HEK293 (cell line): ENCODE data around the gene SRR.

ENCODE experiments used
- ATF2 ChIP-seq: fragments of 450-650 bp; formaldehyde crosslinking; IDR thresholded peaks from 2 replicates; pipeline ENCODE4 v1.5.1; 2016; ENCODE audit warnings: missing biosample characterization, missing genetic modification characterization, low read depth
- GLI2 ChIP-seq: fragments of 450-650 bp; formaldehyde crosslinking; IDR thresholded peaks from 2 replicates; pipeline ENCODE4; 2017; ENCODE audit warnings: missing biosample characterization, missing genetic modification characterization, low read depth, borderline replicate concordance
- GLI4 ChIP-seq: fragments of 450-650 bp; formaldehyde crosslinking; IDR thresholded peaks from 2 replicates; pipeline ENCODE4 v1.5.1; 2016; ENCODE audit warnings: missing biosample characterization, missing genetic modification characterization
- GLIS2 ChIP-seq: fragments of 450-650 bp; formaldehyde crosslinking; IDR thresholded peaks from 2 replicates; pipeline ENCODE4 v1.5.1; 2016; ENCODE audit warnings: missing biosample characterization, missing genetic modification characterization
- IKZF3 ChIP-seq: fragments of 450-650 bp; IDR thresholded peaks from 2 replicates; pipeline ENCODE4 v1.5.0; 2018; ENCODE audit warnings: missing biosample characterization, mild to moderate bottlenecking, missing genetic modification characterization, moderate library complexity
- MZF1 ChIP-seq: fragments of 450-650 bp; formaldehyde crosslinking; IDR thresholded peaks from 2 replicates; pipeline ENCODE4 v1.5.1; 2017; ENCODE audit warnings: missing biosample characterization, missing genetic modification characterization, borderline replicate concordance
- PRDM1 ChIP-seq: fragments of 450-650 bp; formaldehyde crosslinking; IDR thresholded peaks from 2 replicates; pipeline ENCODE4; 2016; ENCODE audit warnings: missing biosample characterization, missing genetic modification characterization
- REPIN1 ChIP-seq: fragments of 450-650 bp; formaldehyde crosslinking; IDR thresholded peaks from 2 replicates; pipeline ENCODE4 v1.5.1; 2017; ENCODE audit warnings: missing biosample characterization, missing genetic modification characterization, low read depth
- SCRT2 ChIP-seq: fragments of 450-650 bp; formaldehyde crosslinking; IDR thresholded peaks from 2 replicates; pipeline ENCODE4 v1.5.1; 2016; ENCODE audit warnings: missing biosample characterization, missing genetic modification characterization
- SP2 ChIP-seq: fragments of 450-650 bp; formaldehyde crosslinking; IDR thresholded peaks from 2 replicates; pipeline ENCODE4 v1.5.1; 2016; ENCODE audit warnings: missing biosample characterization, missing genetic modification characterization
- SP7 ChIP-seq: fragments of 450-650 bp; formaldehyde crosslinking; IDR thresholded peaks from 2 replicates; pipeline ENCODE4 v1.5.1; 2016; ENCODE audit warnings: missing biosample characterization, missing genetic modification characterization
- TSHZ1 ChIP-seq: fragments of 450-650 bp; formaldehyde crosslinking; IDR thresholded peaks from 2 replicates; pipeline ENCODE4 v1.5.1; 2016; ENCODE audit warnings: missing biosample characterization, missing genetic modification characterization, borderline replicate concordance
- ZBTB20 ChIP-seq: fragments of 450-650 bp; formaldehyde crosslinking; IDR thresholded peaks from 2 replicates; pipeline ENCODE4 v1.5.1; 2016; ENCODE audit warnings: missing biosample characterization, missing genetic modification characterization
- ZBTB48 ChIP-seq: fragments of 450-650 bp; formaldehyde crosslinking; IDR thresholded peaks from 2 replicates; pipeline ENCODE4 v1.5.1; 2016; ENCODE audit warnings: missing biosample characterization, missing genetic modification characterization
- ZBTB49 ChIP-seq: fragments of 450-650 bp; formaldehyde crosslinking; IDR thresholded peaks from 2 replicates; pipeline ENCODE4 v1.5.1; 2016; ENCODE audit warnings: missing biosample characterization, missing genetic modification characterization, low read depth
- ZFP3 ChIP-seq: fragments of 450-650 bp; formaldehyde crosslinking; IDR thresholded peaks from 2 replicates; pipeline ENCODE4 v1.5.1; 2016; ENCODE audit warnings: low read depth, missing biosample characterization, missing genetic modification characterization
- ZNF112 ChIP-seq: fragments of 450-650 bp; formaldehyde crosslinking; IDR thresholded peaks from 2 replicates; pipeline ENCODE4 v1.5.0; 2017; ENCODE audit warnings: missing biosample characterization, missing genetic modification characterization
- ZNF140 ChIP-seq: fragments of 450-650 bp; formaldehyde crosslinking; IDR thresholded peaks from 2 replicates; pipeline ENCODE4 v1.5.1; 2016; ENCODE audit warnings: missing biosample characterization, missing genetic modification characterization
- ZNF146 ChIP-seq: fragments of 450-650 bp; formaldehyde crosslinking; IDR thresholded peaks from 2 replicates; pipeline ENCODE4 v1.5.1; 2016; ENCODE audit warnings: missing biosample characterization, missing genetic modification characterization
- ZNF169 ChIP-seq: fragments of 450-650 bp; formaldehyde crosslinking; IDR thresholded peaks from 2 replicates; pipeline ENCODE4 v1.5.1; 2016; ENCODE audit warnings: missing biosample characterization, missing genetic modification characterization
- ZNF175 ChIP-seq: fragments of 450-650 bp; formaldehyde crosslinking; IDR thresholded peaks from 2 replicates; pipeline ENCODE4 v1.5.1; 2016; ENCODE audit warnings: missing biosample characterization, missing genetic modification characterization
- ZNF391 ChIP-seq: fragments of 450-650 bp; formaldehyde crosslinking; IDR thresholded peaks from 2 replicates; pipeline ENCODE4 v1.5.1; 2016; ENCODE audit warnings: low read depth, missing biosample characterization, missing genetic modification characterization, borderline replicate concordance
- ZNF48 ChIP-seq: fragments of 450-650 bp; formaldehyde crosslinking; IDR thresholded peaks from 2 replicates; pipeline ENCODE4 v1.5.1; 2016; ENCODE audit warnings: missing biosample characterization, missing genetic modification characterization
- ZNF624 ChIP-seq: fragments of 450-650 bp; formaldehyde crosslinking; IDR thresholded peaks from 2 replicates; pipeline ENCODE4 v1.5.1; 2017; ENCODE audit warnings: missing biosample characterization, missing genetic modification characterization
- ZNF677 ChIP-seq: fragments of 450-650 bp; IDR thresholded peaks from 2 replicates; pipeline ENCODE4 v1.5.0; 2018; ENCODE audit warnings: missing biosample characterization, mild to moderate bottlenecking, missing genetic modification characterization, moderate library complexity
- ZNF692 ChIP-seq: fragments of 450-650 bp; formaldehyde crosslinking; IDR thresholded peaks from 2 replicates; pipeline ENCODE4 v1.5.1; 2016; ENCODE audit warnings: missing biosample characterization, missing genetic modification characterization
- ZNF776 ChIP-seq: fragments of 450-650 bp; formaldehyde crosslinking; IDR thresholded peaks from 2 replicates; pipeline ENCODE4 v1.5.0; 2017; ENCODE audit warnings: missing biosample characterization, missing genetic modification characterization, borderline replicate concordance
- ZNF792 ChIP-seq: fragments of 450-650 bp; formaldehyde crosslinking; IDR thresholded peaks from 2 replicates; pipeline ENCODE4 v1.5.1; 2016; ENCODE audit warnings: missing biosample characterization, missing genetic modification characterization
- ZSCAN4 ChIP-seq: fragments of 450-650 bp; formaldehyde crosslinking; IDR thresholded peaks from 2 replicates; pipeline ENCODE4 v1.5.1; 2017; ENCODE audit warnings: missing biosample characterization, missing genetic modification characterization
- ZSCAN5A ChIP-seq: fragments of 450-650 bp; formaldehyde crosslinking; IDR thresholded peaks from 2 replicates; pipeline ENCODE4 v1.5.1; 2016; ENCODE audit warnings: missing biosample characterization, missing genetic modification characterization

SRR gene

GRCh38 chr17:2336215-2336851 is 32.6 kb downstream of the SRR start, which contains the start of gene TSR1 (continued):
- no peak for TF ChIP-seq ZNF146 (tag by site-specific recombination)
- no peak for TF ChIP-seq ATF2
- TF ChIP-seq IKZF3 (tag by site-specific recombination), result peak; percentile 92
- no peak for TF ChIP-seq GLI4 (tag by site-specific recombination)
- no peak for TF ChIP-seq ZBTB49 (tag by site-specific recombination)
- no peak for TF ChIP-seq GLI2 (tag by site-specific recombination)
- TF ChIP-seq ZFP3, result no peak
- TF ChIP-seq SP2, result peak; percentile 90
- TF ChIP-seq ZSCAN4 (tag by site-specific recombination), result no peak
- peak; percentile 97 for TF ChIP-seq GLIS2 (tag by site-specific recombination)
- TF ChIP-seq ZNF624 (tag by site-specific recombination), result no peak
- TF ChIP-seq TSHZ1, result peak; percentile 10; the same call in 1 of the 2 replicates
- TF ChIP-seq ZNF776, result no peak
- no peak for TF ChIP-seq ZNF677 (tag by site-specific recombination)
- TF ChIP-seq ZNF391 (tag by site-specific recombination), result no peak
- TF ChIP-seq SCRT2 (tag by site-specific recombination), result no peak
- peak; percentile 15; the same call in 1 of the 2 replicates for TF ChIP-seq ZBTB48
- TF ChIP-seq ZBTB20 (tag by site-specific recombination), result peak; percentile 62; the same call in 1 of the 2 replicates
- no peak for TF ChIP-seq ZSCAN5A
- TF ChIP-seq ZNF169, result no peak
- no peak; the same call in 1 of the 2 replicates for TF ChIP-seq ZNF692 (tag by site-specific recombination)
- TF ChIP-seq REPIN1 (tag by site-specific recombination), result 0 out of 2 replicates have a peak, but pooled peaks have one; percentile 9
- TF ChIP-seq MZF1 (tag by site-specific recombination), result no peak; the same call in 1 of the 2 replicates
- no peak for TF ChIP-seq PRDM1
- no peak for TF ChIP-seq ZNF140 (tag by site-specific recombination)
- no peak for TF ChIP-seq ZNF112 (tag by site-specific recombination)
- no peak for TF ChIP-seq ZNF175 (tag by site-specific recombination)
- no peak for TF ChIP-seq ZNF792 (tag by site-specific recombination)
- peak; percentile 69 for TF ChIP-seq SP7
- TF ChIP-seq ZNF48, result no peak
